Endothelial cell of umbilical vein (primary cell): ENCODE data around the gene CBLN3. TPM values are rescaled to one million over a fixed set of nuclear protein-coding genes. Genes with fewer than 3 reads are reported as not detected.

Experiments
- BruUV-seq: library from RNA; stranded (reverse); fragments of 400-500 nt; replicated peaks from 2 replicates; lab custom pipeline; 2021; lab: Mats Ljungman, UMichigan
- CTCF ChIA-PET: fragments of 300-600, 350-600 bp; sonication (Branson Sonifier 250); formaldehyde crosslinking; loops from one replicate; lab custom pipeline; 2021; ENCODE audit warnings: antibody characterized with exemption, inconsistent platforms; lab: Charles Lee
- POLR2A ChIA-PET: fragments of 300-600, 350-600 bp; sonication (Branson Sonifier 250); formaldehyde crosslinking; loops from one replicate; lab custom pipeline; 2021; ENCODE audit warnings: antibody characterized with exemption, inconsistent platforms; lab: Charles Lee
- DNase-seq: peaks from one replicate; pipeline ENCODE4 v3.0.0-alpha.2; 2011; ENCODE audit warnings: low read depth, low spot score
- FAIRE-seq: peaks from 2 replicates; lab custom pipeline; 2011; peaks lifted over from hg19 to GRCh38; lab: Jason Lieb, UNC
- H2AFZ ChIP-seq: 2 replicates; pipeline ENCODE4 v1.6.0; 2012; ENCODE audit warnings: low read depth, low read length, control low read depth, inconsistent platforms
- H3K27ac ChIP-seq: 2 replicates; pipeline ENCODE4 v1.5.1; 2011; ENCODE audit warnings: low read depth, mild to moderate bottlenecking, control low read depth, low read length, moderate library complexity; ENCODE audit not compliant: insufficient read depth
- H3K27me3 ChIP-seq, 2 experiments: 2 replicates each; pipeline versions ENCODE4 v1.6.0 to v1.6.1; 2011; ENCODE audit warnings: low read length in 2 of 2, mixed read lengths in 1 of 2; ENCODE audit not compliant: control insufficient read depth in 2 of 2, insufficient read depth in 2 of 2
- H3K36me3 ChIP-seq, 2 experiments: 2 replicates in 1 of 2; 3 replicates in 1 of 2; pipeline ENCODE4 v1.5.1; 2011; ENCODE audit warnings: low read length in 2 of 2, mild to moderate bottlenecking in 1 of 2, moderate library complexity in 1 of 2; ENCODE audit not compliant: control insufficient read depth in 2 of 2, insufficient read depth in 2 of 2; ENCODE audit errors: extremely low read depth in 1 of 2
- H3K4me1 ChIP-seq: 3 replicates; pipeline ENCODE4 v1.5.1; 2011; ENCODE audit warnings: mild to moderate bottlenecking, low read length; ENCODE audit not compliant: control insufficient read depth, insufficient read depth; ENCODE audit errors: extremely low read depth
- H3K4me2 ChIP-seq: 2 replicates; pipeline ENCODE4 v1.6.1; 2011; ENCODE audit warnings: low read length, control low read depth, mixed read lengths; ENCODE audit not compliant: insufficient read depth
- H3K4me3 ChIP-seq, 3 experiments: fragments of 200-600 bp in 1 of 3; sonication (generic), shearing (Covaris generic) in 1 of 3; replicated peaks in 1 of 3; 2 replicates each; pipeline ENCODE4 v1.5.1; 2011 to 2016; ENCODE audit warnings: control low read depth in 3 of 3, low read length in 3 of 3, mild to moderate bottlenecking in 2 of 3, inconsistent platforms in 1 of 3, low read depth in 1 of 3, moderate library complexity in 1 of 3; ENCODE audit not compliant: insufficient read depth in 1 of 3
- H3K79me2 ChIP-seq: 2 replicates; pipeline ENCODE4 v1.6.0; 2012; ENCODE audit warnings: low read length, inconsistent platforms; ENCODE audit not compliant: control insufficient read depth, insufficient read depth
- H3K9ac ChIP-seq: replicated peaks from 2 replicates; pipeline ENCODE3; 2011; ENCODE audit warnings: low read length, control low read depth; ENCODE audit not compliant: insufficient read depth; ENCODE audit errors: extremely low read depth
- H3K9me1 ChIP-seq: replicated peaks from 3 replicates; pipeline ENCODE4 v1.6.0; 2011; ENCODE audit warnings: mild to moderate bottlenecking, low read length; ENCODE audit not compliant: control insufficient read depth, insufficient read depth; ENCODE audit errors: extremely low read depth
- H3K9me3 ChIP-seq: replicated peaks from 2 replicates; pipeline ENCODE4 v1.5.1; 2012; ENCODE audit warnings: low read length, inconsistent platforms; ENCODE audit not compliant: control insufficient read depth, insufficient read depth
- H4K20me1 ChIP-seq: replicated peaks from 2 replicates; pipeline ENCODE3; 2011; ENCODE audit warnings: mild to moderate bottlenecking, low read length; ENCODE audit not compliant: control insufficient read depth, insufficient read depth; ENCODE audit errors: extremely low read depth
- CTCF ChIP-seq, 2 donors: IDR thresholded peaks; 1 replicate in 1 of 2; 2 replicates in 1 of 2; pipeline ENCODE4 v1.5.1; 2011; ENCODE audit warnings: low read length in 2 of 2, mild to moderate bottlenecking in 2 of 2, moderate library complexity in 2 of 2, control low read depth in 1 of 2, inconsistent platforms in 1 of 2, low read depth in 1 of 2; ENCODE audit not compliant: insufficient read depth in 1 of 2; ENCODE audit errors: extremely low read depth in 1 of 2
- EZH2 ChIP-seq: IDR thresholded peaks from 2 replicates; pipeline ENCODE4 v1.6.1; 2012; ENCODE audit warnings: borderline replicate concordance, low read depth, mild to moderate bottlenecking, moderate library complexity, low read length, inconsistent platforms; ENCODE audit not compliant: severe bottlenecking
- FOS ChIP-seq: IDR thresholded peaks from 2 replicates; pipeline ENCODE4 v1.6.1; 2011; ENCODE audit warnings: mild to moderate bottlenecking, low read length, moderate library complexity, borderline replicate concordance; ENCODE audit not compliant: insufficient read depth
- GATA2 ChIP-seq: IDR thresholded peaks from 2 replicates; pipeline ENCODE4 v1.7.0; 2011; ENCODE audit warnings: low read depth, mild to moderate bottlenecking, moderate library complexity, mixed read lengths, low read length; ENCODE audit not compliant: insufficient read length, insufficient read depth
- JUN ChIP-seq: IDR thresholded peaks from 2 replicates; pipeline ENCODE4 v1.6.1; 2011; ENCODE audit warnings: borderline replicate concordance, low read depth; ENCODE audit not compliant: insufficient read length, insufficient read depth
- MAX ChIP-seq: IDR thresholded peaks from 2 replicates; pipeline ENCODE4 v1.6.1; 2011; ENCODE audit not compliant: insufficient read depth, insufficient read length
- MYC ChIP-seq: IDR thresholded peaks from one replicate; pipeline ENCODE4 v1.6.1; 2011; ENCODE audit warnings: mild to moderate bottlenecking, low read depth, low read length
- POLR2A ChIP-seq: IDR thresholded peaks from 2 replicates; pipeline ENCODE4 v1.6.1; 2012; ENCODE audit warnings: low read depth, mild to moderate bottlenecking, control low read depth, low read length
- POLR2AphosphoS5 ChIP-seq: IDR thresholded peaks from 2 replicates; pipeline ENCODE4 v1.6.1; 2012; ENCODE audit warnings: low read depth, mild to moderate bottlenecking, control low read depth, low read length, moderate library complexity; ENCODE audit not compliant: insufficient read depth
- dilution Hi-C: fragments of 300-500 bp; cut with MboI; formaldehyde crosslinking; loops from one replicate; pipeline ENCODE4 v1.15.0; 2019; ENCODE audit warnings: low sequenced_read_pairs; ENCODE audit not compliant: extremely low pct_ligation_motif_present
- intact Hi-C: fragments of 100-400 bp; cut with micrococcal nuclease; formaldehyde crosslinking; loops from one replicate; pipeline ENCODE4 v1.10.0; 2022
- polyA plus RNA-seq, 4 experiments: library from polyadenylated mRNA; depleted of rRNA in 3 of 4; stranded (reverse) in 3 of 4; unstranded in 1 of 4; fragments of >200 nt; gene quantifications; 2 replicates each; pipeline versions ENCODE4 v1.2.1 to v1.2.3, GENCODE V29; 2011 to 2012; ENCODE audit warnings: missing spikeins in 1 of 4
- total RNA-seq: library from RNA; stranded (reverse); gene quantifications from 2 replicates; pipeline ENCODE4 v1.2.3, GENCODE V29; 2021

Gene CBLN3
- total and polyA plus RNA-seq, 2 donors (not counting 3 experiments of a cell fraction or from before 2014, with no cell fraction given): 7.9 to 8.6 TPM

- Histone ChIP-seq H3K4me2 (no peak overlapping the region), H3K27ac (no peak overlapping the region), H3K9ac (no peak overlapping the region), H2AFZ (no peak overlapping the region), H3K9me1 (no peaks in the 10 kb centered on the region), H3K4me3 (no peak overlapping the region), H3K4me1 (no peaks in the 10 kb centered on the region), H3K79me2 (no peaks in the 10 kb centered on the region), H3K27me3 (peaks cover 0 to 1% of the 10 kb centered on the region in 2 experiments), H4K20me1 (no peaks in the 10 kb centered on the region), H3K9me3 (no peaks in the 10 kb centered on the region), H3K36me3 (peaks cover 6 to 30% of the 10 kb centered on the region in 2 experiments)
- no peak for TF ChIP-seq FOS
- TF ChIP-seq MAX: no peak
- no peak for TF ChIP-seq MYC
- TF ChIP-seq EZH2: no peak
- TF ChIP-seq POLR2A: no peak
- TF ChIP-seq GATA2: no peak
- no peak for TF ChIP-seq JUN
- no peak for TF ChIP-seq CTCF (IDR thresholded peaks at IDR 0.05; ENCODE audit: extremely low read depth in 1 of 2, insufficient read depth in 1 of 2, low read depth in 1 of 2, low read length in 2 of 2)
- no peak for TF ChIP-seq POLR2AphosphoS5
- ChIA-PET CTCF (interaction anchor here (0.8 to 2.7 kb wide), 3 partner anchors 8 to 52 kb away, joined by 3 to 7 read pairs (median 3); no protein-coding TSS in a partner anchor), POLR2A (no interaction called here)
- FAIRE-seq: no peak
- intact Hi-C loops (no loop called here), dilution Hi-C loops (no loop called here)
- no TSS peak for BruUV-seq
- DNase-seq: no peak
Observed at GRCh38 chr14:24379907-24380730, 49.3 kb downstream of the CBLN3 start.
